SK-N-SH (cell line): ENCODE measurements around the gene BMAL1.

Experiments used
- CHD2 ChIP-seq: fragments of 150-350 bp; IDR thresholded peaks from 2 replicates; pipeline ENCODE4 v1.6.1; 2018; ENCODE audit warnings: low read length; ENCODE audit not compliant: partially characterized antibody
- CTCF ChIP-seq: fragments of 200-600 bp; sonication (generic); IDR thresholded peaks from 2 replicates; pipeline ENCODE4 v1.6.1; 2017; ENCODE audit warnings: antibody characterized with exemption, mild to moderate bottlenecking, moderate library complexity
- EP300 ChIP-seq, 2 experiments: IDR thresholded peaks; 2 replicates each; pipeline versions ENCODE4 v1.4.0 to v1.6.1; 2012; ENCODE audit warnings: borderline replicate concordance in 1 of 2, low read depth in 1 of 2, low read length in 1 of 2
- GABPA ChIP-seq: IDR thresholded peaks from 2 replicates; pipeline ENCODE4 v1.4.0; 2012; ENCODE audit warnings: low read depth, mild to moderate bottlenecking
- IRF3 ChIP-seq: fragments of 150-350 bp; IDR thresholded peaks from 2 replicates; pipeline ENCODE4 v1.6.1; 2016; ENCODE audit warnings: mild to moderate bottlenecking, low read depth, low read length
- MAX ChIP-seq: IDR thresholded peaks from 2 replicates; pipeline ENCODE4 v1.4.0; 2012; ENCODE audit warnings: low read depth
- MXI1 ChIP-seq: IDR thresholded peaks from 2 replicates; pipeline ENCODE4 v1.6.1; 2012; ENCODE audit warnings: mild to moderate bottlenecking, low read depth, low read length, improper control_type of control experiment
- POLR2AphosphoS5 ChIP-seq: IDR thresholded peaks from 2 replicates; pipeline ENCODE4 v1.6.1; 2012; ENCODE audit warnings: low read depth, low read length
- RCOR1 ChIP-seq: fragments of 150-350 bp; IDR thresholded peaks from 2 replicates; pipeline ENCODE4 v1.6.1; 2017; ENCODE audit warnings: antibody characterized with exemption, low read length
- SIN3A ChIP-seq: IDR thresholded peaks from 2 replicates; pipeline ENCODE4 v1.6.1; 2012; ENCODE audit warnings: low read depth, mild to moderate bottlenecking, low read length, moderate library complexity, borderline replicate concordance
- TCF12 ChIP-seq: IDR thresholded peaks from 2 replicates; pipeline ENCODE4 v1.4.0; 2012
- USF2 ChIP-seq: fragments of 150-350 bp; IDR thresholded peaks from 2 replicates; pipeline ENCODE4 v1.6.1; 2017; ENCODE audit warnings: antibody characterized with exemption, low read length, low read depth, borderline replicate concordance
- YY1 ChIP-seq: IDR thresholded peaks from 2 replicates; pipeline ENCODE4 v1.4.0; 2012; ENCODE audit warnings: low read depth, mild to moderate bottlenecking

- TF ChIP-seq SIN3A: no peak
- no peak for TF ChIP-seq MAX
- TF ChIP-seq GABPA: no peak
- TF ChIP-seq MXI1: no peak
- no peak for TF ChIP-seq POLR2AphosphoS5
- no peak for TF ChIP-seq RCOR1
- no peak for TF ChIP-seq CTCF
- no peak for TF ChIP-seq IRF3
- TF ChIP-seq EP300 (IDR thresholded peaks at IDR 0.05; ENCODE audit: borderline replicate concordance in 1 of 2, low read depth in 1 of 2, low read length in 1 of 2): no peak
- no peak for TF ChIP-seq YY1
- TF ChIP-seq CHD2: no peak
- no peak for TF ChIP-seq USF2
- no peak for TF ChIP-seq TCF12
Measured at GRCh38 chr11:13242564-13242963, 35.0 kb upstream of the BMAL1 start.
